Astrocyte (in vitro differentiated cells and primary cell): Measurements from ENCODE around the gene DNMBP.

Source experiments
- EZH2 ChIP-seq: IDR thresholded peaks from 2 replicates; pipeline ENCODE4 v1.6.1; 2012; ENCODE audit warnings: mild to moderate bottlenecking, low read length, inconsistent platforms; ENCODE audit not compliant: insufficient read depth
- TF ChIP-seq, protein P1 (sequence below): IDR thresholded peaks from 2 replicates; pipeline ENCODE4 v1.5.1; 2011; ENCODE audit warnings: low read depth, mild to moderate bottlenecking, inconsistent platforms, low read length, moderate library complexity; ENCODE audit not compliant: insufficient read depth

DNA sequence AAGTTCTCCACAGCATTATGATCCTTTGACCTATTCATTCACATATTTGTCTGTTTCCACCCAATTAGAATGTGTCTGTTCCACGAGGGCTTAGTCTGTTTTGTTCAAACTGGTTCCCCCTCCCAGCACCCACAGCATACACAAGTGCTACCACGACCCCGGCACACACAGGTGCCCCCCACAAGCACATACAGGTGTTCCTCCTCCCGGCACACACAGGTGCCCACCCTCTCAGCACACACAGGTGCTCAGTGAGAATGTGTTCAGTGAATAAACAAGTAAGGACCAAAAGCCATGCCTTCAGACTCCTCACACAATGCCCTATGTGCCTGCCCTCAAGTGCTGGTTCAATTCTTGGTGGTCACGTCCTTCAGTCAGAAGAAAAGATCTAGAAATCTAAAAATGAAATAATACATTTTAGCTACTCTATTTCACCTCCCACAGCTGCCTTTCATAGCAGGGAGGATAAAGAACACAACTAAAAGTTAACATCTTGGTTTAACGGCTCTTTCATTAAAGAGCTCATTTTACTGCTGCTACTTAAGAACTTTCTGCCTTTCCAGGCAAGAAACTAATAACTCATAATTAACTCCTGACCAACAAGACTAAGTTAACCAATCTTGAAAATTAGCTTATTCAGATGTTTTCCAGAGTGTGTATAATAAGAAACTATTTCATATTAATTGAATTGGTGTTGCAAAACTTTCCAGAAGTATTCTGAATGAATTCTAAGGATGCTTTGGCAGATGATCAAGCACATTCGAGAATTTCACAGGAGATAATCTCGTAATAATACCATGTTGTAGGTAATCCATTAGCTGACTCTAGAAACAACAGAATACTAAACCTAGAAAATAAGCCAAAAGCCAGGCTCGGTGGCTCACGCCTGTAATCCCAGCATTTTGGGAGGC is 2.3 kb downstream of the DNMBP start:
- TF ChIP-seq, protein P1, sequence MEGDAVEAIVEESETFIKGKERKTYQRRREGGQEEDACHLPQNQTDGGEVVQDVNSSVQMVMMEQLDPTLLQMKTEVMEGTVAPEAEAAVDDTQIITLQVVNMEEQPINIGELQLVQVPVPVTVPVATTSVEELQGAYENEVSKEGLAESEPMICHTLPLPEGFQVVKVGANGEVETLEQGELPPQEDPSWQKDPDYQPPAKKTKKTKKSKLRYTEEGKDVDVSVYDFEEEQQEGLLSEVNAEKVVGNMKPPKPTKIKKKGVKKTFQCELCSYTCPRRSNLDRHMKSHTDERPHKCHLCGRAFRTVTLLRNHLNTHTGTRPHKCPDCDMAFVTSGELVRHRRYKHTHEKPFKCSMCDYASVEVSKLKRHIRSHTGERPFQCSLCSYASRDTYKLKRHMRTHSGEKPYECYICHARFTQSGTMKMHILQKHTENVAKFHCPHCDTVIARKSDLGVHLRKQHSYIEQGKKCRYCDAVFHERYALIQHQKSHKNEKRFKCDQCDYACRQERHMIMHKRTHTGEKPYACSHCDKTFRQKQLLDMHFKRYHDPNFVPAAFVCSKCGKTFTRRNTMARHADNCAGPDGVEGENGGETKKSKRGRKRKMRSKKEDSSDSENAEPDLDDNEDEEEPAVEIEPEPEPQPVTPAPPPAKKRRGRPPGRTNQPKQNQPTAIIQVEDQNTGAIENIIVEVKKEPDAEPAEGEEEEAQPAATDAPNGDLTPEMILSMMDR = no peak
- TF ChIP-seq EZH2 = no peak
